ENCODE measurements around the gene NPFFR1. TPM values are rescaled to one million over a fixed set of nuclear protein-coding genes. Genes with fewer than 3 reads are reported as not detected.

NPFFR1 gene
- total and polyA plus RNA-seq, 10 donors, result under 0.01 to 0.63 (median 0.09) TPM; not detected in 2

GRCh38 chr10:70292004-70292403 is 8.2 kb upstream of the NPFFR1 start:
- Histone ChIP-seq H3K27me3 (replicated peaks in 1 of 7) (peaks cover 0 to under 1% (median 0%) of the 10 kb centered on the region in 7 donors), H3K4me3 (no peak overlapping the region), H3K36me3 (no peaks in the 10 kb centered on the region), H3K27ac (no peak overlapping the region), H3K9me3 (no peaks in the 10 kb centered on the region), H3K4me1 (peaks cover 0 to 27% (median 13%) of the 10 kb centered on the region in 6 donors)
- TF ChIP-seq, protein P1, sequence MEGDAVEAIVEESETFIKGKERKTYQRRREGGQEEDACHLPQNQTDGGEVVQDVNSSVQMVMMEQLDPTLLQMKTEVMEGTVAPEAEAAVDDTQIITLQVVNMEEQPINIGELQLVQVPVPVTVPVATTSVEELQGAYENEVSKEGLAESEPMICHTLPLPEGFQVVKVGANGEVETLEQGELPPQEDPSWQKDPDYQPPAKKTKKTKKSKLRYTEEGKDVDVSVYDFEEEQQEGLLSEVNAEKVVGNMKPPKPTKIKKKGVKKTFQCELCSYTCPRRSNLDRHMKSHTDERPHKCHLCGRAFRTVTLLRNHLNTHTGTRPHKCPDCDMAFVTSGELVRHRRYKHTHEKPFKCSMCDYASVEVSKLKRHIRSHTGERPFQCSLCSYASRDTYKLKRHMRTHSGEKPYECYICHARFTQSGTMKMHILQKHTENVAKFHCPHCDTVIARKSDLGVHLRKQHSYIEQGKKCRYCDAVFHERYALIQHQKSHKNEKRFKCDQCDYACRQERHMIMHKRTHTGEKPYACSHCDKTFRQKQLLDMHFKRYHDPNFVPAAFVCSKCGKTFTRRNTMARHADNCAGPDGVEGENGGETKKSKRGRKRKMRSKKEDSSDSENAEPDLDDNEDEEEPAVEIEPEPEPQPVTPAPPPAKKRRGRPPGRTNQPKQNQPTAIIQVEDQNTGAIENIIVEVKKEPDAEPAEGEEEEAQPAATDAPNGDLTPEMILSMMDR (IDR thresholded peaks at IDR 0.05 in 8 of 11, conservative IDR thresholded peaks at IDR 0.05 in 3 of 11), result no peak
- no peak for TF ChIP-seq POLR2AphosphoS5 (IDR thresholded peaks at IDR 0.05)
- no peak for TF ChIP-seq POLR2A (IDR thresholded peaks at IDR 0.05)
- DNase-seq, result no peak
- 76 to 94% (median 90%) methylated on average over 4 to 5 of the region's 5 CpGs for WGBS, 5 donors
- intact Hi-C loops (cut with DNase I; ENCODE audit: low total_unique reads), result no loop called here

DNA sequence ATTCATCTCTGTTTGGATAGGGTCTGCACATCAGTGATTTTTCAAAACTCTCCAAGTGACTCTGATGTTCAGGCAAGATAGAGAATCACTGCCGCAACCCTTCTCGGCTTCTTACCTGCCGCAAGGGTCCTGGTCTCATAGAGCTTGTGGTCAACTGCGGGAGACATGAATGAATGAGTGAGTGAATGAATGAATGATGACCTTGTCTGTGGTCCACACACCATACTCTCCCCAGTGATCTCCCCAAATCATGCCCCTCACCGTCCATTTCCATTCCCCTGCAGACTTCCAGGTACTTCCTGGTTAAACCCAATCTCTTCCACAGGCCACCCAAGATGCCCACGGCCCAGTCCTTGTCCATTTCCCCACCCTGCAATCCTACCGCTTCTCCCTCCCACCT is 5.9 kb upstream of the NPFFR1 start:
- WGBS, 5 donors, result 78 to 94% (median 90%) methylated on average over 7 of the region's 7 CpGs
- no peak for DNase-seq
- no peak for TF ChIP-seq POLR2AphosphoS5 (IDR thresholded peaks at IDR 0.05)
- no peak for TF ChIP-seq POLR2A (IDR thresholded peaks at IDR 0.05)
- TF ChIP-seq, protein P1 (IDR thresholded peaks at IDR 0.05 in 8 of 11, conservative IDR thresholded peaks at IDR 0.05 in 3 of 11), result no peak
- H3K4me3 ChIP-seq, result no peak overlapping the region
- H3K27ac ChIP-seq, result no peak overlapping the region
- peaks cover 0 to 23% (median 5%) of the 10 kb centered on the region in 7 donors for H3K27me3 ChIP-seq (replicated peaks in 1 of 7)
- intact Hi-C loops (cut with DNase I; ENCODE audit: low total_unique reads), result no loop called here
- H3K4me1 ChIP-seq, result peaks cover 0 to 9% (median 0%) of the 10 kb centered on the region in 6 donors
- peaks cover 0 to under 1% (median 0%) of the 10 kb centered on the region in 8 donors for H3K9me3 ChIP-seq
- H3K36me3 ChIP-seq, result no peaks in the 10 kb centered on the region

DNA sequence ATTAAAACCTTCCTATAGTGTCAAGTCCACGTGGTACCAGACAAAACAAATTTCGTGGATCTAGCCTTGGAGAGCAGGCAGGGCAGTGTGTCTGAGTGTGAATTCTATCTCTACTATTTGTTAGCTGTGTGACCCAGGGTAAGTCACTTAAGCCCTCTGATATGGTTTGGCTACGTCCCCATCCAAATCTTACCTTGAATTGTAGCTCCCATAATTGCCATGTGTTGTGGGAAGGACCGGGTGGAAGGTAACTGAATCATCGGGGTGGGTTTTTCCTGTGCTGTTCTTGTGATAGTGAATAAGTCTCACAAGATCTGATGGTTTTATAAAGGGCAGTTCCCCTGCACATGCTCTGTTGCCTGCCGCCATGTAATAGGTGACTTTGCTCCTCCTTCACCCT is 2.8 kb upstream of the NPFFR1 start:
- no peak overlapping the region for H3K27ac ChIP-seq
- intact Hi-C loops (cut with DNase I; ENCODE audit: low total_unique reads), result no loop called here
- H3K4me3 ChIP-seq, result no peak overlapping the region
- H3K27me3 ChIP-seq (replicated peaks in 1 of 7), result peaks cover 0 to 54% (median 20%) of the 10 kb centered on the region in 7 donors
- DNase-seq, result no peak
- no peaks in the 10 kb centered on the region for H3K36me3 ChIP-seq
- peaks cover 0 to 23% (median 14%) of the 10 kb centered on the region in 6 donors for H3K4me1 ChIP-seq
- TF ChIP-seq, protein P1 (IDR thresholded peaks at IDR 0.05 in 8 of 11, conservative IDR thresholded peaks at IDR 0.05 in 3 of 11), result no peak
- TF ChIP-seq POLR2A (IDR thresholded peaks at IDR 0.05) (no peak), POLR2AphosphoS5 (IDR thresholded peaks at IDR 0.05) (no peak)
- WGBS, 5 donors, result 86 to 93% (median 90%) methylated on average over 6 of the region's 6 CpGs
- H3K9me3 ChIP-seq, result peaks cover 0 to 4% (median 0%) of the 10 kb centered on the region in 8 donors

GRCh38 chr10:70285476-70285831 is 1.6 kb upstream of the NPFFR1 start:
- 81 to 95% (median 89%) methylated on average over 2 of the region's 2 CpGs for WGBS, 5 donors
- Histone ChIP-seq H3K9me3 (peaks cover 0 to 4% (median 0%) of the 10 kb centered on the region in 8 donors), H3K36me3 (no peaks in the 10 kb centered on the region), H3K27me3 (replicated peaks in 1 of 7) (peaks cover 0 to 55% (median 20%) of the 10 kb centered on the region in 7 donors), H3K4me1 (peaks cover 0 to 31% (median 14%) of the 10 kb centered on the region in 6 donors), H3K27ac (no peak overlapping the region), H3K4me3 (no peak overlapping the region)
- intact Hi-C loops (cut with DNase I; ENCODE audit: low total_unique reads), result no loop called here
- TF ChIP-seq, protein P1 (IDR thresholded peaks at IDR 0.05 in 8 of 11, conservative IDR thresholded peaks at IDR 0.05 in 3 of 11), result no peak
- TF ChIP-seq POLR2A (IDR thresholded peaks at IDR 0.05), result no peak
- TF ChIP-seq POLR2AphosphoS5 (IDR thresholded peaks at IDR 0.05), result no peak
- no peak for DNase-seq
